NK-92 (cell line): ENCODE measurements around the gene C9.
"Not testable (repeated sequence)": the region's sequence is repeated elsewhere in the genome, so short reads cannot be mapped to it uniquely, and the experiment has no call there.

ENCODE experiments used
- DNase-seq: peaks from one replicate; lab custom pipeline; 2025; ENCODE audit not compliant: unreplicated experiment; lab: John Stamatoyannopoulos, UW

C9 gene

GRCh38 chr5:39333104-39333503 is 31.2 kb downstream of the C9 start:
- DNase-seq = no peak

- no peak for DNase-seq
These were observed 32.4 kb downstream of the C9 start for GRCh38 chr5:39331861-39332381.

- no peak for DNase-seq
These were observed 35.6 kb downstream of the C9 start for GRCh38 chr5:39328731-39329130.

GRCh38 chr5:39323542-39323941 is 40.8 kb downstream of the C9 start:
- no peak for DNase-seq

- no peak for DNase-seq
These were observed 44.9 kb downstream of the C9 start for GRCh38 chr5:39319395-39319794.

- DNase-seq = not testable (repeated sequence)
These were observed 47.8 kb downstream of the C9 start for GRCh38 chr5:39316464-39316863.

- no peak for DNase-seq
These were observed 48.3 kb downstream of the C9 start for GRCh38 chr5:39315995-39316394.

- no peak for DNase-seq
These were observed 49.7 kb downstream of the C9 start for GRCh38 chr5:39314591-39314990.

- no peak for DNase-seq
These were observed 54.8 kb downstream of the C9 start for GRCh38 chr5:39309534-39309933.

- DNase-seq = no peak
These were observed 61.8 kb downstream of the C9 start for GRCh38 chr5:39302472-39302871.

GRCh38 chr5:39301406-39301805 is 62.9 kb downstream of the C9 start:
- no peak for DNase-seq

- DNase-seq = no peak
These were observed 64.3 kb downstream of the C9 start for GRCh38 chr5:39299962-39300361.

GRCh38 chr5:39294736-39295135 is 69.6 kb downstream of the C9 start:
- no peak for DNase-seq

GRCh38 chr5:39284552-39284951 is 79.7 kb downstream of the C9 start:
- DNase-seq = no peak

- DNase-seq = no peak
These were observed 81.0 kb downstream of the C9 start for GRCh38 chr5:39283231-39283818.

- no peak for DNase-seq
These were observed 81.7 kb downstream of the C9 start for GRCh38 chr5:39282561-39282960.

- DNase-seq = not testable (repeated sequence)
These were observed 88.4 kb downstream of the C9 start for GRCh38 chr5:39275865-39276264.

- no peak for DNase-seq
These were observed 89.8 kb downstream of the C9 start for GRCh38 chr5:39274398-39275085.

- DNase-seq = no peak
These were observed 90.9 kb downstream of the C9 start for GRCh38 chr5:39273314-39273954.

GRCh38 chr5:39272869-39273231 is 91.4 kb downstream of the C9 start:
- not testable (repeated sequence) for DNase-seq

- no peak for DNase-seq
These were observed 94.0 kb downstream of the C9 start for GRCh38 chr5:39270225-39270848.

GRCh38 chr5:39267186-39267585 is 97.1 kb downstream of the C9 start:
- no peak for DNase-seq
